Cardiac fibroblast (primary cell): ENCODE measurements around the gene OR10AD1.
"Not testable (repeated sequence)": the region's sequence is repeated elsewhere in the genome, so short reads cannot be mapped to it uniquely, and the experiment has no call there.

ENCODE experiments used
- DNase-seq, 2 donors: peaks; one replicate each; pipeline versions ENCODE4 v3.0.0 to v3.0.0-alpha.2; 2010; ENCODE audit warnings: low read depth in 2 of 2
- H3K4me3 ChIP-seq, 2 donors: replicated peaks in 1 of 2; 1 replicate in 1 of 2; 2 replicates in 1 of 2; pipeline ENCODE4 v1.5.1; 2011; ENCODE audit warnings: low read depth in 2 of 2, low read length in 2 of 2, mild to moderate bottlenecking in 2 of 2, moderate library complexity in 1 of 2
- CTCF ChIP-seq: IDR thresholded peaks from one replicate; pipeline ENCODE4 v1.5.1; 2011; ENCODE audit warnings: low read depth, mild to moderate bottlenecking, low read length, inconsistent platforms

OR10AD1 gene

GRCh38 chr12:48203192-48203591 lies at the start of gene OR10AD1:
TSS of gene OR10AD1 (minus strand) at chr12:48203292. CDS start at chr12:48203292, 0 bp downstream.
- no peak within 1 kb of the TSS for H3K4me3 ChIP-seq
- TF ChIP-seq CTCF, result no peak
- DNase-seq, result no peak

DNA sequence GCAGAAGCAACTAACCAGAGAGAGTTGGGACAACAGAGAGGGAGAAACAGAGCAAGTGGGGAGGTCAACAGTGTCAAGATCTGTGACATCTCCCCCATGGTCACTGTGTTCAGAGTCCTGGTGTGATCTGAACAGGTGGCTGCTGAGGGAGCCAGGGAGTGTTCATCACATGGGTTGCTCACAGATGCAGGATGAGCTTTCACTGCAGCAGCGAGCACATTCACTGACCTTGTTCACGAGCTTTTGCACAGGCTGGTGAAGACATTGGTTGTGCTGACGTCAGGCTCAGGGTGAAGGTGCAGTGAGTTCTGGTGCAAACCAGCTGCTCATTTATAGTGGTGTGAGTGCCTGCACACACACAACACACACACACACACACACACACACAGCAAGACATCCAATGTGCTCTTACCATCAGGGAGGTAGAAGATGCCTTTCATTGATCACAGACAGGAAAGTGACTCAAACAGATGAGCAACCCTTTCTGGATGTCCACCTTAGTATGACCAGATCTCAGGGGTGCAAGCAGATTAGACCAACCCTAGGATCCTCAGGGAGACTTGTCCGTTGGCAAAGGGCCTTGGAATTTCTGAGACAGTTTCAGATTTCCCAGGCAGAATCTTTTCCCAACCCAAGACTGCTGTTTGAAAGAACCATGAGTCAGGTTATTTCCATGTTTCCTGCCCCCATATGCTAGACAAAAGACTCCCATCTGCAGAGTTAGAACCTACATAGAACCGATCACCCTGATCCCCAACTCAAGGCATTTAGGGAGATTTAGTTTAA lies 44.3 kb upstream of the OR10AD1 start:
- TF ChIP-seq CTCF, result no peak
- no peak for DNase-seq
- no peak overlapping the region for H3K4me3 ChIP-seq

GRCh38 chr12:48237162-48237561 lies 34.1 kb upstream of the OR10AD1 start:
- DNase-seq, result no peak
- H3K4me3 ChIP-seq, result no peak overlapping the region
- TF ChIP-seq CTCF, result no peak

- no peak for TF ChIP-seq CTCF
- no peak overlapping the region for H3K4me3 ChIP-seq
- DNase-seq, result no peak
These were observed 32.8 kb upstream of the OR10AD1 start for GRCh38 chr12:48235796-48236333.

DNA sequence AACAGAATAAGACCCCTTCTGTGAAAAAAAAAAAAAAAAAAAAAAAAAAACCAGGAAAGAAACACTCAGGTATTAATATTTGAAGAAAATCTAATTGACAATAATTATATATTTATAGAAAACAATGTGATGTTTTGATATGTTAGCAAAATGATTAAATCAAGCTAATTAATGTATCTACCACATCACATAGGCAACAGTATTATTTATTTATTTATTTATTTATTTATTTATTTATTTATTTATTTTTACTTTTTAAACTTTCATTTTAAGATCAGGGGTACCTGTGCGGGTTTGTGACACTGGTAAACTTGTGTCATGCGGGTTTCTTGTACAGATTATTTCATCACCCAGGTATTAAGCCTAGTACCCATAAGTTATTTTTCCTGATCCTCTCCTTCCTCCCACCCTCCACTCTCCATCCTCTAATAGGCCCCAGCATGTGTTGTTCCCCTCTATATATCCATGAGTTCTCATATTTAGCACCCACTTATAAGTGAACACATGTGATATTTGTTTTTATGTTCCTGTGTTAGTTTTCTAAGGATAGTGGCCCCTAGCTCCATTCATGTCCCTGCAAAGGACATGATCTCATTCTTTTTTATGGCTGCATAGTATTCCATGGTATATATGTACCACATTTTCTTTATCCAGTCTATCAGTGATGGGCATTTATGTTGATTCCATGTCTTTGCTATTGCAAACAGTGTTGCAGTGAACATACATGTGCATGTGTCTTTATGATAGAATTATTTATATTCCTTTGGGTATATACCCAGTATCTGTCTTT lies 28.3 kb upstream of the OR10AD1 start:
- DNase-seq, H3K4me3 ChIP-seq: not testable (repeated sequence)

DNA sequence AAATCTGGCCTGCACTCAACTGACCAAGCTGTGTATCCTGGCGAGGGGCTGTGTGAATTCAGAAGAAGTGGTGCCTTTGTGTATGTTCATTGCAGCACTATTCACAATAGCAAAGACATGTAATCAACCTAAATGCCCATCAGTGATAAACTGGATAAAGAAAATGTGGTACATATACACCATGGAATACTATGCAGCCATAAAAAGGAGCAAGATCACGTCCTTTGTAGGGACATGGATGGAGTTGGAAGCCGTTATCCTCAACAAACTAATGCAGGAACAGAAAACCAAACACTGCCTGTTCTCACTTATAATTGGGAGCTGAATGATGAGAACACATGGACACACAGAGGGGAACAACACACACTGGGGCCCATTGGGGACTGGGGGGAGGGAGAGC lies 21.4 kb upstream of the OR10AD1 start:
- not testable (repeated sequence) for H3K4me3 ChIP-seq, DNase-seq

DNA sequence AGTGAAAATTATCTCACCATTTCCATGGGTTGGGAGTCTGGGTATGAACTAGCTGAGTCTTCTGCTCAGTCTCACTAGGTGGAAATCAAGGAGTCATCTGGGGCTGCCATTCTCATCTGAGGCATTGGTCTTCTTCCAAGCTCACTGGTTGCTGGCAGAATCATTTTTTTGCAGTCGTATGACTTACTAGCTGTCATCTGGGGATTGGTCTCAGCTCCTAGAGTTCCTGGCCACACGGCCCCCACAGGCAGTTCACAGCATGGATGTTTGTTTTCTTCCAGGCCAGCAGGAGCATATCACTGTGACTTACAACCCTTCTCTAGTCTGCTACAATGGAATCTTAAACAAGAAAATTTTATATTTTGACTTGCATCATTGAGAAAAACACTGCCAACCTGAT lies 18.6 kb upstream of the OR10AD1 start:
- no peak for TF ChIP-seq CTCF
- no peak for DNase-seq
- H3K4me3 ChIP-seq, result no peak overlapping the region
